Peyer's patch (tissue), 4 donors: Measurements from ENCODE around the gene GYG2.

Experiments used
- POLR2A ChIP-seq, 2 donors: fragments of 450-650 bp; IDR thresholded peaks; one replicate each; pipeline ENCODE4 v1.5.1; 2017; ENCODE audit warnings: antibody characterized with exemption in 2 of 2, mild to moderate bottlenecking in 2 of 2, moderate library complexity in 2 of 2
- TF ChIP-seq, protein P1 (sequence below), 6 experiments: fragments of 450-650 bp in 4 of 6; fragments of 200-600 bp in 2 of 6; sonication (generic) in 1 of 6; IDR thresholded peaks; one replicate each; pipeline ENCODE4 v1.5.1; 2017 to 2019; ENCODE audit warnings: antibody characterized with exemption in 6 of 6, mild to moderate bottlenecking in 3 of 6, moderate library complexity in 1 of 6

DNA sequence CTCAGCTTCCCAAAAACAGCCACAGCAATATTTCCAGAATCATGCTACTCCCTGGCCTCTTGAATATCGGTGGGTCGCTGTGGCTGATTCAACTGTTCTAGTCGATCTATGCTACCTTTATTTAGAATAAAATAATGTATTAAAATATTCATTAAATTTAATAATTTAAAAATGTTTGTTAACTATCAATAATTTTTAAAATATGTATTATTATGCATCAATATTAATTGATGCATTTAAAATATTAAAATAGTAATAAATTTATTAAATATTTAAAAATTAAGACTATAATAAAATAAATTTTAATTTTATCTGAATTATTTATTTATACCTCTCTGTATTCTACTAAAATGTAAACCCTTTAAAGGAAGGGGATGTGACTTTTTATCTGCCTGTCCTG lies 81.4 kb downstream of the GYG2 start:
- TF ChIP-seq, protein P1, sequence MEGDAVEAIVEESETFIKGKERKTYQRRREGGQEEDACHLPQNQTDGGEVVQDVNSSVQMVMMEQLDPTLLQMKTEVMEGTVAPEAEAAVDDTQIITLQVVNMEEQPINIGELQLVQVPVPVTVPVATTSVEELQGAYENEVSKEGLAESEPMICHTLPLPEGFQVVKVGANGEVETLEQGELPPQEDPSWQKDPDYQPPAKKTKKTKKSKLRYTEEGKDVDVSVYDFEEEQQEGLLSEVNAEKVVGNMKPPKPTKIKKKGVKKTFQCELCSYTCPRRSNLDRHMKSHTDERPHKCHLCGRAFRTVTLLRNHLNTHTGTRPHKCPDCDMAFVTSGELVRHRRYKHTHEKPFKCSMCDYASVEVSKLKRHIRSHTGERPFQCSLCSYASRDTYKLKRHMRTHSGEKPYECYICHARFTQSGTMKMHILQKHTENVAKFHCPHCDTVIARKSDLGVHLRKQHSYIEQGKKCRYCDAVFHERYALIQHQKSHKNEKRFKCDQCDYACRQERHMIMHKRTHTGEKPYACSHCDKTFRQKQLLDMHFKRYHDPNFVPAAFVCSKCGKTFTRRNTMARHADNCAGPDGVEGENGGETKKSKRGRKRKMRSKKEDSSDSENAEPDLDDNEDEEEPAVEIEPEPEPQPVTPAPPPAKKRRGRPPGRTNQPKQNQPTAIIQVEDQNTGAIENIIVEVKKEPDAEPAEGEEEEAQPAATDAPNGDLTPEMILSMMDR (IDR thresholded peaks at IDR 0.05): no peak
- no peak for TF ChIP-seq POLR2A (IDR thresholded peaks at IDR 0.05)
